ENCODE measurements around the gene CTSD. TPM values are rescaled to one million over a fixed set of nuclear protein-coding genes. Genes with fewer than 3 reads are reported as not detected.

Gene CTSD
- total RNA-seq, 4 donors from 2014 or later = 182 to 290 (median 238) TPM

DNA sequence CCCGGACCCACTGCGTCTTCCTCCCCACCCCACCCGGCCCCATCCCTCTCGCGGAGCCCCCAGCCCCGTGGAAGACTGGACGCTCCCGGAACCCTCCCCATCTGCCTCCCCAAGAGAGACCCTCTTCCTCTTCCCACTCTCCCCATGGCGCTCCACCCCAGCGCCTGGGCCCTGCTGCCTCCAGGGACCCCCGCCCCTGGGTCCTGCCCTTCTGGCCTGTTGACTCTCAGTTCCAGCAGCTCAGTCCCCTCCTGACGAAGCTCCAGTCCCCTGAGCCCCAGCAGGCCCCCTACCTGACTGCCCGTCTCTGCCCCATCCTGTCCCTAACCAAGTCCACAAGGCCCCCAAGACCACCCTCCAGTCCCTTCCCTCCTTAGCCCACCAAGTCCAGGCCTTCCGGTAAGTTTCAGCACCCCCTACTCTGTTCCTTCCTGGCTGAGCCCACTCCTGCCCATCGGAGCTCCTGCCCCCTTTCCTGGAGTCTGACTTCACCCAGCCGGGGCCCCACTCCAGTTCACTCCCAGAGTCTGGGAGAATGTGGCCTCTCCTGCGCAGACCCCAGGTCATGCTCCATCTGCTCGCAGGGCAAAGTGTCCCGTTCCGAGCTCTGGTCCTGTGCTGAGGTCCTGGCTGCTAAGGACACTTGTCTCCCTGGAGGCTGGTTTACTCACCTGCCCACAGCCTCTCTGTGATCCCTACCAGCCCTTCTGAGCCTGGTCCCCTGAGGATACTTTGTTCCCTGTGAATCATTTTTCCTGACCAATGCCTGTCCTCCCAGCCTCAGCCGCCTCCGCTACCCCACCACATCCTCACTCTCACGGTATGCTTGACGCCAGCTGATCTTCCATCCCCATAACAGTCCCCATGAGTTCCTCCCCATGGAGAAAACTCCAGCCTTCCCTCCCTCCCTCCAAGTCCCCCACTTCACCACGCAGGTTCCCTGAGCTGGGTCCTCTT, 14.1 kb downstream of the CTSD start:
- H3K9me3 ChIP-seq = no peaks in the 10 kb centered on the region
- no peak for ATAC-seq
- H3K27ac ChIP-seq = no peak overlapping the region

DNA sequence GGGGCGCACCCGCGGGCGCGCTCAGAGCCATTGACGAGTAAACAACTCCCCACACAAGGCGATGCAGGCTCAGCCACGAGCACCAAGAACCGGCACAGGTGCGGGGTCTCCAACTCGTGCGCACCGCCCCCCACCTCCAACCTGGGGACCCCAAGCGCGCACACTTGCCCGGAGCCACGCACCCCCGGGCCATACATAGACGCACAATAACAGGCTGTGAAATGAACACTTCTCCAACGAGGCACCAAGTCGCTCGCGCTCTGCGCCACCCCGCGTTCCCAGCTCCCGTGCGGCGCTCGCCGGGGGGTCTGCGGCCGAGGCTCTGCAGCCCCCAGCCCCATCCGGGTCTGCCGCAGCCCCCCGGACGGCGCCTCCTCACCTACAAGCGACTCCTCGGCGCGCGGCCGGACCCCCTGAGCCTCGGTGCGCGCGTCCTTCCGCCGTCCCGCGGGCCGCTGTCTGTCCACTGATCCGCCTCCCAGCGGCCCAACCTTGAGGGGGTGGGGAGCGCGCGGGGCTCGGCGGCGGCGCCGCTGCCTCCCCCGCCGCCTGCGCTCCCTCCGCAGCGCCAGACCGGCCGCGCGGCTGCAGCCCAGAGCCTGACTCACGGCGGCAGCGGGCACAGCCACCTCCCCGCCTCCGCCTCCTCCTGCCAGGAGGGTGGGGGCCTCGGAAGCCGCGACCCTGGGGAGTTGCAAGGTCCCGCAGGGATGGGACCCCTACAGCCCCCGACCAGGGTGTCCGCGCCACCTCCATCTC, 14.9 kb downstream of the CTSD start:
- Histone ChIP-seq H3K27ac (no peak overlapping the region), H3K4me1 (peaks cover 0 to 45% (median 10%) of the 10 kb centered on the region in 3 donors), H3K9me3 (no peaks in the 10 kb centered on the region), H3K36me3 (peaks cover 0 to 18% of the 10 kb centered on the region in 2 donors), H3K27me3 (peaks cover 30% of the 10 kb centered on the region), H3K4me3 (peak overlapping the region in 1 of 2 donors; percentile 32)
- no CpG with 5 or more reads among the region's 84 CpGs for whole genome bisulfite sequencing, 2 donors (ENCODE audit: low coverage in 1 of 2)
- ATAC-seq = peak; percentile 7
- no peak for TF ChIP-seq POLR2A (IDR thresholded peaks at IDR 0.05)
- no peak for TF ChIP-seq EP300 (IDR thresholded peaks at IDR 0.05)
- TF ChIP-seq, protein P1, sequence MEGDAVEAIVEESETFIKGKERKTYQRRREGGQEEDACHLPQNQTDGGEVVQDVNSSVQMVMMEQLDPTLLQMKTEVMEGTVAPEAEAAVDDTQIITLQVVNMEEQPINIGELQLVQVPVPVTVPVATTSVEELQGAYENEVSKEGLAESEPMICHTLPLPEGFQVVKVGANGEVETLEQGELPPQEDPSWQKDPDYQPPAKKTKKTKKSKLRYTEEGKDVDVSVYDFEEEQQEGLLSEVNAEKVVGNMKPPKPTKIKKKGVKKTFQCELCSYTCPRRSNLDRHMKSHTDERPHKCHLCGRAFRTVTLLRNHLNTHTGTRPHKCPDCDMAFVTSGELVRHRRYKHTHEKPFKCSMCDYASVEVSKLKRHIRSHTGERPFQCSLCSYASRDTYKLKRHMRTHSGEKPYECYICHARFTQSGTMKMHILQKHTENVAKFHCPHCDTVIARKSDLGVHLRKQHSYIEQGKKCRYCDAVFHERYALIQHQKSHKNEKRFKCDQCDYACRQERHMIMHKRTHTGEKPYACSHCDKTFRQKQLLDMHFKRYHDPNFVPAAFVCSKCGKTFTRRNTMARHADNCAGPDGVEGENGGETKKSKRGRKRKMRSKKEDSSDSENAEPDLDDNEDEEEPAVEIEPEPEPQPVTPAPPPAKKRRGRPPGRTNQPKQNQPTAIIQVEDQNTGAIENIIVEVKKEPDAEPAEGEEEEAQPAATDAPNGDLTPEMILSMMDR (IDR thresholded peaks at IDR 0.05) = no peak
- TF ChIP-seq POLR2AphosphoS5 (IDR thresholded peaks at IDR 0.05) = no peak

More for the DNA sequence above, 14.1 kb downstream of the CTSD start:
- H3K27me3 ChIP-seq = peaks cover 30% of the 10 kb centered on the region
- H3K4me3 ChIP-seq = peak overlapping the region in 1 of 2 donors; percentile 32
- WGBS, 2 donors (ENCODE audit: low coverage in 1 of 2) = 22 to 49% methylated on average over 3 to 12 of the region's 25 CpGs
- peaks cover 0 to 27% of the 10 kb centered on the region in 2 donors for H3K36me3 ChIP-seq
- peaks cover 0 to 38% (median 10%) of the 10 kb centered on the region in 3 donors for H3K4me1 ChIP-seq
- TF ChIP-seq POLR2AphosphoS5 (IDR thresholded peaks at IDR 0.05) (no peak), POLR2A (IDR thresholded peaks at IDR 0.05) (no peak), EP300 (IDR thresholded peaks at IDR 0.05) (no peak)
- TF ChIP-seq, protein P1 (IDR thresholded peaks at IDR 0.05) = no peak

DNA sequence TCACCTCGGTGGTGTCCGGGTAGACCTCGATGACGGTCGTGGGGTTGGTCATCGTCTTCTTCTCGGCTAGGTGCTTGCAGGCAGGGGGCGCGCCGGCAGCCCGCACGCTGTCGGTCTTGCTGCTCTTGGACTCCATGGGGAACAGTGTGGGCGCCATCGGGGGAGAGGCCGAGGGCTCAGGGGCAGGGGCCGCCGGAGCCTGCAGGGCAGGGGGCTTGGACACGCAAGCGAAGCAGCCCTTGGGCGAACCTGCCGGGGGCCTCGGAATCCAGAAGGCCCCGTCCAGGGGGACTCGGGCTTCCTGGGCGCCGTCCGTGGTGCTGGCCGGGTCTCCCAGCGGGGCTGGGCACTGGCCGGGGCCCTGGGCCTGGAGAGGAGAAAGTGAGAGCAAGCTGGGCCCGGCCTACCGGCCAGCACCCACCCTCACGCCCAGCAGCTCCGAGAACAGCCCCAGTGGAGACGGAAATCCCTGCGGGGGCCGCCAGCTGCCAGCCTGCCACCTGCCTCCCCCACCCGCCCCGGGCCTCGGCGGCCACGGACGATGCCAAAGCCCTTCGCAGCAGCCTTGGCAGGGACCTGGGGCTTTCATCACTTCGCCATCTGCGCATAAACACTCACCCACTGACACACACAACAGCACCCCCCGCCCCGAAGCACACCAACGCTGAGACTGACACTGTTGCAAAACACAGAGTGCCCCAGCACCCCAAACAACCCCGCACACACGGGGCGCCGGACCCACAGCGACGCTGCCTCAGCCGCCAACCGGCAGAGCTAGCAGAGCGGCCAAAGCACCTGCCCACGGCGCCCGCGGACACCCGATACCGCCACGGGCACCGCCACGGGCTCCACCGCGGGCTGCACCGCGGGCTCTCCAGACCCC, 15.7 kb downstream of the CTSD start:
- Histone ChIP-seq H3K36me3 (peaks cover 0 to 10% of the 10 kb centered on the region in 2 donors), H3K9me3 (no peaks in the 10 kb centered on the region), H3K4me3 (peak overlapping the region in 1 of 2 donors; percentile 32), H3K27me3 (peaks cover 30% of the 10 kb centered on the region), H3K27ac (no peak overlapping the region), H3K4me1 (peaks cover 0 to 45% (median 10%) of the 10 kb centered on the region in 3 donors)
- no peak for ATAC-seq
- WGBS, 2 donors (ENCODE audit: low coverage in 1 of 2) = 48% methylated on average over 9 of the region's 72 CpGs; no CpG with 5 or more reads in 1 of the 2 donors
- TF ChIP-seq POLR2A (IDR thresholded peaks at IDR 0.05) (no peak), EP300 (IDR thresholded peaks at IDR 0.05) (no peak), POLR2AphosphoS5 (IDR thresholded peaks at IDR 0.05) (no peak)
- TF ChIP-seq, protein P1 (IDR thresholded peaks at IDR 0.05) = no peak

DNA sequence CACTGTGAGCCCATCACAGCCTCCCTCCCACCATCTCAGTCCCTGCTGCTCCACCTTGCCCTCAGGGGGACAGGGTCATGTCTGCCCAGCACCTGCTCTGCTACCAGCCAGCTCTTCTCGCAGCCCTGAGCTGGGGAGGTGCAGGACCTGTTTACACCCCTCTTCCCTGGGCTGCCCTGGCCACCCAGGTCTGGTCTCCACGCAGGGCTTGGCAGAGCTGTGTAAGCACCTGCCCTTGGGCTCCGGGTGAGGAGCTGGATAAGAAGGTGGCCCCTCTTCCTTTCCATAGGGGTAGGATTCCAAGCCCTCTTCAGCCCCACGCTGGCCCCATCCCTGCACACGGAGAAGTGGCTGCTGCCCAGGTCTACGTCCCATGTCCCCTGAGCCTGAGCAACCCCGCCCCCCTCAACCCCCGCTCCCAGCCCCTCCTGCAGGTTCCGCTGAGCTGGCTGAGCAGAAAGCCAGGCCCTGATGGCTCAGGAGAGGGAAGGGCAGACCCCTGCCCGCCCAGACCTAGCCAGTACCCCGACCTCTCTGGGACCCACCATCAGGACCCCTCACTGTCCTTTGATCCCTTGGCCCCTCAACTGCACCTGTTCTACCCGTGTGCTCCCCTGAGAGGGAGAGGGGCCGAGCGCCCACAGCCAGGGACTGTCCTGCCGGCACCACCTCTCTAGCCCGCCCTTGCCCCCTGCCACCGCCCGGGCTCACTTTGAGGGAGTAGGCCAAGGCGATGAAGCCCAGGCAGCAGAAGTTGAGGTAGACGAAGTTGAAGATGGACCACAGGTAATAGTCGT, 16.6 kb downstream of the CTSD start:
- 74% methylated on average over 7 of the region's 21 CpGs; no CpG with 5 or more reads in 1 of the 2 donors for WGBS, 2 donors (ENCODE audit: low coverage in 1 of 2)
- TF ChIP-seq EP300 (IDR thresholded peaks at IDR 0.05) = no peak
- TF ChIP-seq, protein P1 (IDR thresholded peaks at IDR 0.05) = no peak
- TF ChIP-seq POLR2AphosphoS5 (IDR thresholded peaks at IDR 0.05) = no peak
- no peak for TF ChIP-seq POLR2A (IDR thresholded peaks at IDR 0.05)

More for the DNA sequence above, 16.6 kb downstream of the CTSD start:
- no peak for ATAC-seq
- H3K36me3 ChIP-seq = peaks cover 0 to 2% of the 10 kb centered on the region in 2 donors
- H3K27ac ChIP-seq = no peak overlapping the region
- peaks cover 0 to 42% (median 10%) of the 10 kb centered on the region in 3 donors for H3K4me1 ChIP-seq
- no peak overlapping the region for H3K4me3 ChIP-seq
- peaks cover 30% of the 10 kb centered on the region for H3K27me3 ChIP-seq
- no peaks in the 10 kb centered on the region for H3K9me3 ChIP-seq
